GM23248 (cell line): ENCODE data around the gene PGGHG.

Experiments
- EZH2 ChIP-seq: fragments of 200-600 bp; sonication (generic); IDR thresholded peaks from 2 replicates; pipeline ENCODE4 v1.6.1; 2018; ENCODE audit warnings: antibody characterized with exemption, mild to moderate bottlenecking; ENCODE audit not compliant: insufficient read depth, poor library complexity, severe bottlenecking
- EZH2phosphoT487 ChIP-seq: fragments of 200-600 bp; sonication (generic); IDR thresholded peaks from 2 replicates; pipeline ENCODE4 v1.6.1; 2018; ENCODE audit warnings: antibody characterized with exemption, moderate library complexity, mild to moderate bottlenecking, low read depth; ENCODE audit not compliant: insufficient read depth

DNA sequence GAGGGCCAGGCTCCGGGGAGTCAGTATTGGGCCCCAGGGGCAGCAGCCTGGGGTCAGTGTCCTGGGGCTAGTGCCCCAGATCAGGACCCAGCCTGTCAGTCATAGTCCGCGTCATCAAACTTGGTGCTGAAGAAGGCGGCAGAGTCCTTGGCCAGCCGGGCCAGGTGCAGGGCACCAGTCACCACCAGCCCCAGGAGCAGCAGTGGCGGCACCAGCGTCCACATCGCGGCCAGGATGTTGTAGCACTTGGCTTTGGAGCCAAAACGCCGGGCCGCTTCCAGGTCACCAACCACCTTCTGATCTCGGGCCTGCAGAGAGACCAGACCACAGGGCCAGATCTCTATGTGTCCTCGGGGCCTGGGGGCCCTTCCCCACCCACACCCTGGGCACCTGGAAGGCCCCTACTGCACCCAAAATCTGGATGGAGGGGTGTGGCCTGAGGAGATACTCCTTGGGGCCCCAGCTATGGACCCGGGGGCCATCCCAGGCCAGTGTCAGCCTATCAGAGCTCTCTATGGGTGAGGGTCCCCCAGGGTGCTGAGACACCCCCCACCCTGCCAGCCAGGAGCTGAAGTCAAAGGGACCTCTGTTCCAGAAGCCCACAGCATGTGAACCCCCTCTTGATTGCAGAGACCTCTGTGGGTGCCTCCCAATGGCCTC lies 9.6 kb downstream of the PGGHG start:
- TF ChIP-seq EZH2 (no peak), EZH2phosphoT487 (no peak)
